ENCODE results near the gene ISCU.

Gene ISCU

GRCh38 chr12:108616359-108616758 lies 54.0 kb downstream of the ISCU start:
- no peak for TF ChIP-seq POLR2AphosphoS5 (IDR thresholded peaks at IDR 0.05; ENCODE audit: low read depth, low read length)
- TF ChIP-seq TAF1 (IDR thresholded peaks at IDR 0.05; ENCODE audit: borderline replicate concordance, insufficient read depth, low read length), result no peak
- TF ChIP-seq REST (IDR thresholded peaks at IDR 0.05; ENCODE audit: insufficient read depth in 1 of 2, low read depth in 2 of 2, low read length in 2 of 2), result no peak
- no peak for TF ChIP-seq FOXP2 (optimal IDR thresholded peaks at IDR 0.05; ENCODE audit: borderline replicate concordance, extremely low read depth, extremely low read length, insufficient read depth)
- TF ChIP-seq SIN3A (IDR thresholded peaks at IDR 0.05; ENCODE audit: borderline replicate concordance, insufficient read depth, low read length), result no peak

DNA sequence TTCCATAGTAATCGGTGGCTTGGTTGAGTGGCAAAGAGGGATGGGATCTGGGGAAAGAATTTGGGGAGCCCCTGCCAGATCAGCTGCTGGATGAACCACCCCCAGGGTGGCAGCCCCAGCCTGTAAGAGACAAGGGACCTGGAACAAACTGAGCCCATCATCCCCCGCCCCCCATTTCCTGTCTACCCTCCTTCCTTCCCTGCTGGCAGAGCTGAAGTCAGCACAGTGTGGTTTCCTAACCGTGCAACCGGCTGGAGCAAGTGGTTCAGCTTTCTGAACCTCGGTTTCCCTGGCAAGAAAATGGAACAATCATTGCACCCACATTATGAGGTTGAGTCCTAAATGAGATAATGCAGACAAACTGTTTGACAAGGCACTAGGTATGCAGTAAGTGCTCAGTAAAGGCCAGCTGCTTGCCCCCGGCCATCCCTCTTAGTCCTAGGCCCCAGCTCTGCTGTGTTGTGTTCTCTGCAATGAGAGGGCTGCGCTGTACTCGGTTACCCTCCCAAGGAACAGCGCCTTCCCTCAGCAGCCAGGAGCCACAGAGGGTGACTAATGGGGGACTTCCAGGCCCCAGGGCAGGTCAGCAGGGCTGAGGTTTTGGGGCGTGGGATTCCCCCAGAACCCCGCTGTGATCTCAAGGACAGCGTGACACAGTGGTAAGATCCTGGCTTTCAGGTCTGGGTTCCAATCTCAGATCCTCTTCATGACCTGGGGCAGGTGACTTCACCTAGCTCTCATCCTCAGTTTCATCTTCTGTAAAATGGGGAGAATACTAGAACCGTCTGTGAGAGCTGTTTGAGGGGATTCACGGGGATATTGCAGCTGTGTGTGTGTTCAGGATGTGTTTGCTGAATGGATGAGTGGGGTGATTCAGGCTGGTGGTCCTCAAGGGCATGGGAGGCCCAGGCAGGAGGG lies 54.8 kb downstream of the ISCU start:
- TF ChIP-seq POLR2AphosphoS5 (IDR thresholded peaks at IDR 0.05; ENCODE audit: low read depth, low read length) (no peak), FOXP2 (optimal IDR thresholded peaks at IDR 0.05; ENCODE audit: borderline replicate concordance, extremely low read depth, extremely low read length, insufficient read depth) (no peak), REST (IDR thresholded peaks at IDR 0.05; ENCODE audit: insufficient read depth in 1 of 2, low read depth in 2 of 2, low read length in 2 of 2) (no peak), SIN3A (IDR thresholded peaks at IDR 0.05; ENCODE audit: borderline replicate concordance, insufficient read depth, low read length) (no peak), TAF1 (IDR thresholded peaks at IDR 0.05; ENCODE audit: borderline replicate concordance, insufficient read depth, low read length) (no peak)

DNA sequence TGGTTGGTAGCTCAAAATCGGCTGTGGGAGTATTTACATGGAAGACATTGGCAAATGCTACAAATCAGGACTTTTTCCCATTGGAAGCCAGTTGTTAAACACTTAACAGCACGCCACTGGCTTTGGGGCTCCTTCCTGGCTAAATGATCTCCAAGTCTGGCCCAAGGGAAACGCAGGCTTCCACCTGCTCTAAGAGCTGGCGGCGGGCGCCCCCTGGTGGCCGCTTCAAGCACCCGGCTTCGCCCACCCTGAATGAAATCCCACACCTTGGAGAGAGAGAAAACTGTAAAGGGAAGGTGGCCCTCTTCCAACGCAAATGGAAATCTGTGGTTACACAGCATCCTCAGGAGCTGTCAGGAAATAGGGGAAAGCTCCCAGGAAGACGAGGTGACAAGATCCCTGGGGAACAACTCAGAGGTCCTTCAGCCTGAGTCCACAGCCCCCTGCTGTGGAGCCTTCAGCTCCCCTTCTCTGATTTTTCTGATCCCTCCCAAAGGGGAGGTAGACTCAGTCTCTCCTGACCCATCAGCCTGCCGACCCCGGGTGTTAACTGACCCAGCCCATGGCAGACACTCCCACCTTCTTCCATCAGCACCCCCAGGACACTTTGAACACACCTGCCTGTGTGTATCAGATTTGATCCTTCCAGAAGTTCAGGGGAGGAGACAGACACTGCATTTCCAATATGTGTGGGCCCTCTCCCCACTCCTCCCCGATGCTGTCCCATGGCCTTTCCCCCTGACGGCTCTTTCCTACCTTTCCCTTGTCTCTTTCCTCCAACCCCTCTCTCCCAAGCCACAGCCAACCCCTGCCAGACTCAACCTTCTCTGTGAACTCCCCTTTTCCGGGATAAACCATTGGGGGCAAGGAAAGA lies 55.9 kb downstream of the ISCU start:
- TF ChIP-seq FOXP2 (optimal IDR thresholded peaks at IDR 0.05; ENCODE audit: borderline replicate concordance, extremely low read depth, extremely low read length, insufficient read depth) (no peak), SIN3A (IDR thresholded peaks at IDR 0.05; ENCODE audit: borderline replicate concordance, insufficient read depth, low read length) (no peak), POLR2AphosphoS5 (IDR thresholded peaks at IDR 0.05; ENCODE audit: low read depth, low read length) (no peak), TAF1 (IDR thresholded peaks at IDR 0.05; ENCODE audit: borderline replicate concordance, insufficient read depth, low read length) (no peak)
